Ovary (tissue), 3 donors: ENCODE data around the gene PAFAH2.

Experiments used
- CTCF ChIP-seq, 3 donors: fragments of 450-650 bp in 2 of 3; fragments of 200-600 bp in 1 of 3; IDR thresholded peaks; one replicate each; pipeline versions ENCODE4 v1.5.1 to v1.8.0; 2016 to 2022; ENCODE audit warnings: antibody characterized with exemption in 3 of 3, mild to moderate bottlenecking in 1 of 3
- EP300 ChIP-seq: sonication (generic); formaldehyde crosslinking; IDR thresholded peaks from one replicate; pipeline ENCODE4 v1.6.1; 2017; ENCODE audit warnings: antibody characterized with exemption
- donor health status: DM: no; HTN: no; CAD: no.

- TF ChIP-seq CTCF (IDR thresholded peaks at IDR 0.05) (no peak), EP300 (no peak)
Measured at GRCh38 chr1:25918615-25919014, 79.2 kb downstream of the PAFAH2 start.
